ENCODE results near the gene CD81.

DNA sequence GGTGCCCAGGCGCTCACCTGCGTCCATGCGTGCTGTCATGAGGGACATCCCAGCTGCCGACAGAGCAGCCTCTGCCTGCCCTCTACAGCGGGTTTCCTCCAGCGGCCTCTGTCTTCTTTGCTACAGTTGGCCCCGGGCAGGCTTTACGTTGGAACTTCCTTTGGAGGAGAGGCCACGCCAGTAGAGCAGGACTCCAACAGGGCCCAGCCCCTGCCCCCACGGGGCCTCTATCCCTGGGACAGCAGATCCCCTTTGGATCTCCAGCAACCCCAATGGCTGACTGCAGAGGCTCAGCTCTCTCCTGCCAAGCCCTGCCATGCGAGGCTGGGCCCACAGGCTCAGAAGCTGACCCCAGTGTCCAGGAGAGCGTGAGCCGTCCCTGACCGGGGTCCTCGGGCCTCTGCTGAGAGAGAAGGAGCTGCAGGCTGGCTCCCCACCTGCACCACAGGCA, 55.1 kb downstream of the CD81 start:
- TF ChIP-seq, protein P1, sequence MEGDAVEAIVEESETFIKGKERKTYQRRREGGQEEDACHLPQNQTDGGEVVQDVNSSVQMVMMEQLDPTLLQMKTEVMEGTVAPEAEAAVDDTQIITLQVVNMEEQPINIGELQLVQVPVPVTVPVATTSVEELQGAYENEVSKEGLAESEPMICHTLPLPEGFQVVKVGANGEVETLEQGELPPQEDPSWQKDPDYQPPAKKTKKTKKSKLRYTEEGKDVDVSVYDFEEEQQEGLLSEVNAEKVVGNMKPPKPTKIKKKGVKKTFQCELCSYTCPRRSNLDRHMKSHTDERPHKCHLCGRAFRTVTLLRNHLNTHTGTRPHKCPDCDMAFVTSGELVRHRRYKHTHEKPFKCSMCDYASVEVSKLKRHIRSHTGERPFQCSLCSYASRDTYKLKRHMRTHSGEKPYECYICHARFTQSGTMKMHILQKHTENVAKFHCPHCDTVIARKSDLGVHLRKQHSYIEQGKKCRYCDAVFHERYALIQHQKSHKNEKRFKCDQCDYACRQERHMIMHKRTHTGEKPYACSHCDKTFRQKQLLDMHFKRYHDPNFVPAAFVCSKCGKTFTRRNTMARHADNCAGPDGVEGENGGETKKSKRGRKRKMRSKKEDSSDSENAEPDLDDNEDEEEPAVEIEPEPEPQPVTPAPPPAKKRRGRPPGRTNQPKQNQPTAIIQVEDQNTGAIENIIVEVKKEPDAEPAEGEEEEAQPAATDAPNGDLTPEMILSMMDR (IDR thresholded peaks at IDR 0.05), result no peak
- no peak for TF ChIP-seq POLR2A (IDR thresholded peaks at IDR 0.05)
